Progenitor cell of endocrine pancreas (in vitro differentiated cells): Measurements from ENCODE around the gene KLK14. TPM values are rescaled to one million over a fixed set of nuclear protein-coding genes. Genes with fewer than 3 reads are reported as not detected.

Source experiments
- DNase-seq: peaks from one replicate; pipeline ENCODE4 v3.0.0; 2021; ENCODE audit warnings: low spot score; ENCODE audit not compliant: unreplicated experiment
- H3K27ac Mint-ChIP-seq: 2 replicates; pipeline ENCODE4 v1.8.0; 2021; ENCODE audit warnings: mild to moderate bottlenecking, moderate library complexity, mixed read lengths
- H3K27me3 Mint-ChIP-seq: 2 replicates; pipeline ENCODE4 v1.8.0; 2021; ENCODE audit warnings: mixed read lengths
- H3K36me3 Mint-ChIP-seq: 2 replicates; pipeline ENCODE4 v1.8.0; 2022; ENCODE audit warnings: mixed read lengths; ENCODE audit not compliant: insufficient read depth
- H3K4me1 Mint-ChIP-seq: 2 replicates; pipeline ENCODE4 v1.8.0; 2021; ENCODE audit warnings: low read depth, mixed read lengths
- H3K4me3 Mint-ChIP-seq: 2 replicates; pipeline ENCODE4 v1.8.0; 2021; ENCODE audit warnings: low read depth, mild to moderate bottlenecking, moderate library complexity, mixed read lengths
- H3K9me3 Mint-ChIP-seq: 2 replicates; pipeline ENCODE4 v1.8.0; 2021; ENCODE audit warnings: low read depth, mixed read lengths
- total RNA-seq: library from RNA; stranded (reverse); gene quantifications from 2 replicates; pipeline ENCODE4 v1.2.1, GENCODE V29; 2021
- TF ChIP-seq, protein P1 (sequence below): fragments of 200-600 bp; sonication (generic); IDR thresholded peaks from one replicate; pipeline ENCODE4 v1.5.0; 2021; ENCODE audit warnings: antibody characterized with exemption, mild to moderate bottlenecking; ENCODE audit not compliant: unreplicated experiment

The KLK14 gene
- total RNA-seq, 1 donor from 2014 or later, result 0.62 TPM

DNA sequence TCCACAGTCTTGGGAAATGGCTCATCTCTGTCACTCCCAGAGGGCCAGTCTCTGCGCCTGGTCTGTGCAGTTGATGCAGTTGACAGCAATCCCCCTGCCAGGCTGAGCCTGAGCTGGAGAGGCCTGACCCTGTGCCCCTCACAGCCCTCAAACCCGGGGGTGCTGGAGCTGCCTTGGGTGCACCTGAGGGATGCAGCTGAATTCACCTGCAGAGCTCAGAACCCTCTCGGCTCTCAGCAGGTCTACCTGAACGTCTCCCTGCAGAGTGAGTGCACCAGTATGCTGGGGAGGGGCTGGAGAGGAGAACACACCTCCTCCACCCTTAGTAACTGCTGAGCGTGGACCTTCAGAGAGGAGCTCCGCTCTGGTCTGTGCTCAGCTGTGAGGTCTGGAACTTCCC, 44.3 kb upstream of the KLK14 start:
- TF ChIP-seq, protein P1, sequence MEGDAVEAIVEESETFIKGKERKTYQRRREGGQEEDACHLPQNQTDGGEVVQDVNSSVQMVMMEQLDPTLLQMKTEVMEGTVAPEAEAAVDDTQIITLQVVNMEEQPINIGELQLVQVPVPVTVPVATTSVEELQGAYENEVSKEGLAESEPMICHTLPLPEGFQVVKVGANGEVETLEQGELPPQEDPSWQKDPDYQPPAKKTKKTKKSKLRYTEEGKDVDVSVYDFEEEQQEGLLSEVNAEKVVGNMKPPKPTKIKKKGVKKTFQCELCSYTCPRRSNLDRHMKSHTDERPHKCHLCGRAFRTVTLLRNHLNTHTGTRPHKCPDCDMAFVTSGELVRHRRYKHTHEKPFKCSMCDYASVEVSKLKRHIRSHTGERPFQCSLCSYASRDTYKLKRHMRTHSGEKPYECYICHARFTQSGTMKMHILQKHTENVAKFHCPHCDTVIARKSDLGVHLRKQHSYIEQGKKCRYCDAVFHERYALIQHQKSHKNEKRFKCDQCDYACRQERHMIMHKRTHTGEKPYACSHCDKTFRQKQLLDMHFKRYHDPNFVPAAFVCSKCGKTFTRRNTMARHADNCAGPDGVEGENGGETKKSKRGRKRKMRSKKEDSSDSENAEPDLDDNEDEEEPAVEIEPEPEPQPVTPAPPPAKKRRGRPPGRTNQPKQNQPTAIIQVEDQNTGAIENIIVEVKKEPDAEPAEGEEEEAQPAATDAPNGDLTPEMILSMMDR, result no peak

DNA sequence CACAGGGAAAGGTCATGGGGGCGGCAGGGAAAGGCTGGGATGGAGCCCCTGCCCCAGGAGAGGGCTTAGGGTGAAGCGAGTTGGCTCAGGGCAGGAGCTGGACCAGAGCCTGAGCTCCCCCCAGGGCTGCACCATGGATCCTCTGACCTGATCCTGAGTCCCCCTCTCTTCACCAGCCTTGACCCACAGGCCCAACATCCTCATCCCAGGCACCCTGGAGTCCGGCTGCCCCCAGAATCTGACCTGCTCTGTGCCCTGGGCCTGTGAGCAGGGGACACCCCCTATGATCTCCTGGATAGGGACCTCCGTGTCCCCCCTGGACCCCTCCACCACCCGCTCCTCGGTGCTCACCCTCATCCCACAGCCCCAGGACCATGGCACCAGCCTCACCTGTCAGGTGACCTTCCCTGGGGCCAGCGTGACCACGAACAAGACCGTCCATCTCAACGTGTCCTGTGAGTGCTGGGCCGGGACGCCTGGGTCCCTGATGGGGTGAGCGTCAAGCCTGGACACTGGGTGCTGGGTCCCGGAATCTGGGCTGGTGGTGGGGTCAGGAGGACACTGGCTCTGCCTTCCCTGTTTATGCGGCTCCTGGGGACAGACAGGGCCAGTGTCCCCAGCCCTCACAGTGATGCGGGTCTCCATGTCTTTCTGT, 42.9 kb upstream of the KLK14 start:
- Mint-ChIP-seq H3K4me3 (no peak overlapping the region), H3K4me1 (no peaks in the 10 kb centered on the region)
- no peak for DNase-seq

More for the DNA sequence above, 44.3 kb upstream of the KLK14 start:
- H3K4me3 Mint-ChIP-seq, result no peak overlapping the region
- no peaks in the 10 kb centered on the region for H3K9me3 Mint-ChIP-seq
- H3K27me3 Mint-ChIP-seq, result peaks cover 14% of the 10 kb centered on the region
- H3K4me1 Mint-ChIP-seq, result no peaks in the 10 kb centered on the region
- DNase-seq, result no peak
- H3K27ac Mint-ChIP-seq, result no peak overlapping the region
- H3K36me3 Mint-ChIP-seq, result no peaks in the 10 kb centered on the region

DNA sequence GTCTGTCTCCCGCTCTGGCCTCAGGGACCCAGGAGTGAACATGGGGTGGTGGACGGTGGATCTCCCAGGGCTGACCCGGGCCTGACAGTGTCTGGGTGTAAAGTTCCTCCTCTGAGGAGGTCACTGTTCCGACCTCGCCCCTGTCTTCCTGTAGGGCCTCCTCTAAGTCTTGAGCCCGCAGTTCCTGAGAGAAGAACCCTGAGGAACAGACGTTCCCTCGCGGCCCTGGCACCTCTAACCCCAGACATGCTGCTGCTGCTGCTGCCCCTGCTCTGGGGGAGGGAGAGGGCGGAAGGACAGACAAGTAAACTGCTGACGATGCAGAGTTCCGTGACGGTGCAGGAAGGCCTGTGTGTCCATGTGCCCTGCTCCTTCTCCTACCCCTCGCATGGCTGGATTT, 42.0 kb upstream of the KLK14 start, which contains the start of gene SIGLEC9:
Gene SIGLEC9, plus strand, starts transcription at position 178 of the 400 bp plus-strand sequence. Its CDS starts 69 bp downstream, at position 247.
- peak within 1 kb of the TSS; percentile 16 for H3K27ac Mint-ChIP-seq
- H3K27me3 Mint-ChIP-seq, result peaks cover 8% of the 10 kb centered on the region

More for the DNA sequence above, 42.9 kb upstream of the KLK14 start:
- TF ChIP-seq, protein P1, result no peak
- H3K27ac Mint-ChIP-seq, result no peak overlapping the region
- peaks cover 10% of the 10 kb centered on the region for H3K27me3 Mint-ChIP-seq
- no peaks in the 10 kb centered on the region for H3K9me3 Mint-ChIP-seq
- no peaks in the 10 kb centered on the region for H3K36me3 Mint-ChIP-seq

DNA sequence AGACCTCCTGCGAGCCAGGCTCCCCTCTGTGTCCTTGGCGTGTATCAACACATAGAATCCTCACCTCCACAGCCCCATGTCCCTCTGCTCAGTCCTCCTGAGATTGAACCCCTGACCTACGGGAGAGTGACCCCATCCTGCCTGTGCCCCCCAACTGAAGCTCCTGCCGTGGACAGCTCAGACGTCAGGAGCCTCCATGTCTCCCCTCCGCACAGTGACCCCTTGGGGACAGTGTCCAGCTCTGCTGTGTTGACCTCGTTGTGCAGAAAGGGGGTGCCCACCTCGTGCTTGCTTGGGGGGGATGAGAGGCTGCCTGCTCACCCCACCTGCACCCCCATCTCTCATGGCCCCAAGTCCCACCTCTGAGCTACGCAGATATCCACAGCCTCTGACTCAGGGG, 41.5 kb upstream of the KLK14 start:
- Mint-ChIP-seq H3K36me3 (no peaks in the 10 kb centered on the region), H3K4me3 (no peak overlapping the region), H3K9me3 (no peaks in the 10 kb centered on the region)

More for the DNA sequence above, 42.0 kb upstream of the KLK14 start, which contains the start of gene SIGLEC9:
- Mint-ChIP-seq H3K4me3 (no peak within 1 kb of the TSS), H3K9me3 (no peaks in the 10 kb centered on the region), H3K4me1 (no peaks in the 10 kb centered on the region), H3K36me3 (no peaks in the 10 kb centered on the region)
- no peak for DNase-seq
- TF ChIP-seq, protein P1, result no peak

DNA sequence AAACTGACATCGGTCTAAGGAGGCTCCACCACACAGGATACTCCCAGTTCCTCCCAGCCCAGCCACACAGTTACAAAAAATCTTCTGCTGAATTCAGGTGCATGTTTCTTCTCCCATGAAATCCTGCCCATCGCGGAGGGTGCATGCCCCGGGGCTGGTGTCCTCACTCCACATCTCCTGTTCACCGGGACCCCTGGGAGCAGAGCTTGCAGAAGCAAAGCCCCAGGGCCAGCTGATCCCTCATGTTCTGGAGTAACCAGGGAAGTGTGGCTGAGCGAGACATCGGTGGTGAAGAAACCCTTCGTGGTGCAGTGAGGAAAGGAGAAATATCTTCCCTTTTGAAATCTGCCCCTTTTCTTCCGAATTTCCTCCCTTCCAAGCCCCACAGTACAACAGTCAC, 41.1 kb upstream of the KLK14 start:
- H3K4me3 Mint-ChIP-seq, result no peak overlapping the region
- H3K27me3 Mint-ChIP-seq, result peaks cover 8% of the 10 kb centered on the region
- H3K4me1 Mint-ChIP-seq, result no peaks in the 10 kb centered on the region
- H3K36me3 Mint-ChIP-seq, result no peaks in the 10 kb centered on the region
- no peaks in the 10 kb centered on the region for H3K9me3 Mint-ChIP-seq
- DNase-seq, result no peak
- TF ChIP-seq, protein P1, result no peak
- no peak overlapping the region for H3K27ac Mint-ChIP-seq

More for the DNA sequence above, 41.5 kb upstream of the KLK14 start:
- no peak for DNase-seq
- TF ChIP-seq, protein P1, result no peak
- Mint-ChIP-seq H3K4me1 (no peaks in the 10 kb centered on the region), H3K27me3 (peaks cover 8% of the 10 kb centered on the region), H3K27ac (no peak overlapping the region)
